GM12872 (cell line): ENCODE data around the gene FAM124B.
A peak's percentile ranks its signal among the peaks of the same experiment; 100 is the strongest.

Source experiments
- CTCF ChIP-seq: IDR thresholded peaks from 3 replicates; pipeline ENCODE4 v1.5.1; 2011; ENCODE audit warnings: low read depth, mild to moderate bottlenecking, low read length, moderate library complexity; ENCODE audit not compliant: insufficient read depth

FAM124B gene

GRCh38 chr2:224378701-224379097 lies 23.2 kb downstream of the FAM124B start:
- no peak for TF ChIP-seq CTCF

- no peak for TF ChIP-seq CTCF
Measured at GRCh38 chr2:224377751-224378700, 23.9 kb downstream of the FAM124B start.

- TF ChIP-seq CTCF, result no peak
Measured at GRCh38 chr2:224372641-224373040, 29.3 kb downstream of the FAM124B start.

- peak; percentile 60 for TF ChIP-seq CTCF
Measured at GRCh38 chr2:224369028-224369632, 32.8 kb downstream of the FAM124B start.

GRCh38 chr2:224366267-224366844 lies 35.6 kb downstream of the FAM124B start:
- no peak for TF ChIP-seq CTCF

GRCh38 chr2:224365331-224365730 lies 36.6 kb downstream of the FAM124B start:
- no peak for TF ChIP-seq CTCF

GRCh38 chr2:224363281-224363680 lies 38.6 kb downstream of the FAM124B start:
- TF ChIP-seq CTCF, result no peak
